Ishikawa (cell line): ENCODE measurements around the gene ELF4.

ENCODE experiments used
- CEBPB ChIP-seq: IDR thresholded peaks from 2 replicates; pipeline ENCODE4 v1.6.1; 2012
- CREB1 ChIP-seq: IDR thresholded peaks from 2 replicates; pipeline ENCODE4 v1.6.1; 2012; ENCODE audit warnings: low read depth
- EGR1 ChIP-seq: IDR thresholded peaks from 2 replicates; pipeline ENCODE4 v1.6.1; 2012
- EP300 ChIP-seq: IDR thresholded peaks from 2 replicates; pipeline ENCODE4 v1.6.1; 2012; ENCODE audit warnings: borderline replicate concordance
- FOXM1 ChIP-seq: IDR thresholded peaks from 2 replicates; pipeline ENCODE4 v1.6.1; 2012; ENCODE audit warnings: low read depth, borderline replicate concordance
- MAX ChIP-seq: IDR thresholded peaks from 2 replicates; pipeline ENCODE4 v1.6.1; 2012
- NFIC ChIP-seq: IDR thresholded peaks from 2 replicates; pipeline ENCODE4 v1.6.1; 2012
- RAD21 ChIP-seq: IDR thresholded peaks from 2 replicates; pipeline ENCODE4 v1.6.1; 2012; ENCODE audit warnings: low read depth
- TAF1 ChIP-seq: IDR thresholded peaks from 2 replicates; pipeline ENCODE4 v1.6.1; 2012; ENCODE audit warnings: low read depth, mild to moderate bottlenecking
- TCF12 ChIP-seq: IDR thresholded peaks from 2 replicates; pipeline ENCODE4 v1.6.1; 2012; ENCODE audit warnings: low read depth
- TEAD4 ChIP-seq: IDR thresholded peaks from 2 replicates; pipeline ENCODE4 v1.6.1; 2012
- USF1 ChIP-seq: IDR thresholded peaks from 2 replicates; pipeline ENCODE4 v1.6.1; 2012
- YY1 ChIP-seq: IDR thresholded peaks from 2 replicates; pipeline ENCODE4 v1.6.1; 2012; ENCODE audit warnings: low read depth
- ZBTB7A ChIP-seq: IDR thresholded peaks from 2 replicates; pipeline ENCODE4 v1.6.1; 2012; ENCODE audit warnings: low read depth
- TF ChIP-seq, protein P1 (sequence below): IDR thresholded peaks from 2 replicates; pipeline ENCODE4 v1.6.1; 2012; ENCODE audit warnings: low read depth, mild to moderate bottlenecking

The ELF4 gene

GRCh38 chrX:130100180-130100579 is 10.1 kb downstream of the ELF4 start:
- TF ChIP-seq EP300 (no peak), NFIC (no peak), USF1 (no peak), CEBPB (no peak), RAD21 (no peak), TAF1 (no peak), MAX (no peak), YY1 (no peak), FOXM1 (no peak), TCF12 (no peak), ZBTB7A (no peak)

DNA sequence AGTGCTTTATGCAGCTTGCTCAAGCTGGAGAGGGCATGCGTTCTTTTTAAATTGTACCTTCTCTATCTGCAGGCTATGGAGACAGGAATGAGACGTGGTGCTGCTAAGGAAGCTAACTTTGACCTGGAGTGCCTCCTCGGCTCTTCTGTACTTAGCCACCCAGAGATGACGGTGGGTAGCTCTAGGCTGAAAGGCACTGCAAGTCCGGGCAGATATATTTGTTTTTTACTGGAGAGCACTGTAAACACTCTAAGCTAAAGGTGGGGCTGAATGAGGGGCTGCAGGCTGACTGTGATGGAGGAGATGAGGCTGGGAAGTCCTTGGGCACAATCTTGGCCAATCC is 12.1 kb downstream of the ELF4 start:
- TF ChIP-seq ZBTB7A = no peak
- no peak for TF ChIP-seq TEAD4
- no peak for TF ChIP-seq NFIC

DNA sequence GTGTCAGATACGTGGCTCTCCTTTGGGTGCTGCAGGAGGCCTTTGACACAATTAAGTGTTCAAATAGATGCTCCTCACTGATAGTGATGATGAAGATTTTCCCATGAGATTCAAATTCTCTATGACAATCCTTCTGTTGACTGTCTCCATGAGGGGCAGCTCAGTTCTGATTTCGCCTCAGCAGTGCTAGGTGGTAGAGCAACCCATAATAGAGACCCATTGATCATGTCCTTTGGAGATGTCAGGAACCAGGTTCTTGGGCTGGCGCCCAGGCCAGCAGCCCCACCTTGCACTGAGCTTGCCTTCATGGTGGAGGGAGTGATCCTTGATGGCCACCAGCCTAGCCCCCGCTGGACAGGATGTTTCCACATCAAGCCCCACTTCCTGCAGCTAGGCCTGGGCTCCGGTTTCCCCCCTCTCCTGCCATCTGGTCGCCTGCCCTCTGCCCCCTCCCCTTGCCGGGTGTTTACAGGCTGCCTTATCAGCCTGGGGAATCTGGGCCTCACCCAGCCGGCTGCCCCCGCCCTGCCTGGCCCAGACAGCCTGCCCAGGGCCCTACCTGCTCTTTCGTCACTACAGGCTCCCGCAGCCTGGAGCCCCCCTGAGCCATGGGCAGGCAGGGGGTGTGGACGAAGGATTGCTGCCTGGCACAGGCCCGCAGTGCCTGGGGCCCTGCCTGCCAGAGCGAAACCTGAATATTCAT is 12.6 kb downstream of the ELF4 start:
- TF ChIP-seq RAD21 (no peak), ZBTB7A (no peak), YY1 (no peak), FOXM1 (no peak), MAX (no peak), CREB1 (no peak), TAF1 (no peak), TEAD4 (no peak), EGR1 (no peak), USF1 (no peak)

GRCh38 chrX:130095249-130096030 is 14.9 kb downstream of the ELF4 start:
- TF ChIP-seq TCF12 (no peak), MAX (no peak), TEAD4 (no peak), RAD21 (no peak)

- TF ChIP-seq TEAD4 (no peak), CREB1 (no peak), CEBPB (no peak), EGR1 (no peak), MAX (no peak), TCF12 (no peak), FOXM1 (no peak), ZBTB7A (no peak), TAF1 (no peak), RAD21 (no peak)
Observed at GRCh38 chrX:130094696-130095095, 15.6 kb downstream of the ELF4 start.

GRCh38 chrX:130093271-130093670 is 17.0 kb downstream of the ELF4 start:
- TF ChIP-seq USF1 (no peak), EP300 (no peak), TEAD4 (no peak), CREB1 (no peak), CEBPB (no peak), FOXM1 (no peak), TAF1 (no peak), NFIC (no peak)

GRCh38 chrX:130091980-130092522 is 18.2 kb downstream of the ELF4 start:
- TF ChIP-seq ZBTB7A (no peak), CREB1 (no peak), TAF1 (no peak), YY1 (no peak), RAD21 (no peak), NFIC (no peak), CEBPB (no peak)

- TF ChIP-seq YY1 = no peak
- TF ChIP-seq ZBTB7A = no peak
- TF ChIP-seq MAX = no peak
- no peak for TF ChIP-seq TCF12
- no peak for TF ChIP-seq EGR1
- TF ChIP-seq RAD21 = no peak
- TF ChIP-seq, protein P1, sequence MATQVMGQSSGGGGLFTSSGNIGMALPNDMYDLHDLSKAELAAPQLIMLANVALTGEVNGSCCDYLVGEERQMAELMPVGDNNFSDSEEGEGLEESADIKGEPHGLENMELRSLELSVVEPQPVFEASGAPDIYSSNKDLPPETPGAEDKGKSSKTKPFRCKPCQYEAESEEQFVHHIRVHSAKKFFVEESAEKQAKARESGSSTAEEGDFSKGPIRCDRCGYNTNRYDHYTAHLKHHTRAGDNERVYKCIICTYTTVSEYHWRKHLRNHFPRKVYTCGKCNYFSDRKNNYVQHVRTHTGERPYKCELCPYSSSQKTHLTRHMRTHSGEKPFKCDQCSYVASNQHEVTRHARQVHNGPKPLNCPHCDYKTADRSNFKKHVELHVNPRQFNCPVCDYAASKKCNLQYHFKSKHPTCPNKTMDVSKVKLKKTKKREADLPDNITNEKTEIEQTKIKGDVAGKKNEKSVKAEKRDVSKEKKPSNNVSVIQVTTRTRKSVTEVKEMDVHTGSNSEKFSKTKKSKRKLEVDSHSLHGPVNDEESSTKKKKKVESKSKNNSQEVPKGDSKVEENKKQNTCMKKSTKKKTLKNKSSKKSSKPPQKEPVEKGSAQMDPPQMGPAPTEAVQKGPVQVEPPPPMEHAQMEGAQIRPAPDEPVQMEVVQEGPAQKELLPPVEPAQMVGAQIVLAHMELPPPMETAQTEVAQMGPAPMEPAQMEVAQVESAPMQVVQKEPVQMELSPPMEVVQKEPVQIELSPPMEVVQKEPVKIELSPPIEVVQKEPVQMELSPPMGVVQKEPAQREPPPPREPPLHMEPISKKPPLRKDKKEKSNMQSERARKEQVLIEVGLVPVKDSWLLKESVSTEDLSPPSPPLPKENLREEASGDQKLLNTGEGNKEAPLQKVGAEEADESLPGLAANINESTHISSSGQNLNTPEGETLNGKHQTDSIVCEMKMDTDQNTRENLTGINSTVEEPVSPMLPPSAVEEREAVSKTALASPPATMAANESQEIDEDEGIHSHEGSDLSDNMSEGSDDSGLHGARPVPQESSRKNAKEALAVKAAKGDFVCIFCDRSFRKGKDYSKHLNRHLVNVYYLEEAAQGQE = no peak
- TF ChIP-seq CEBPB = no peak
- TF ChIP-seq CREB1 = no peak
- no peak for TF ChIP-seq USF1
- TF ChIP-seq EP300 = no peak
- TF ChIP-seq FOXM1 = no peak
Observed at GRCh38 chrX:130090364-130090763, 19.9 kb downstream of the ELF4 start.
